NCI-H2196 (cell line): ENCODE data around the gene SLC7A6OS.
A peak's percentile ranks its signal among the peaks of the same experiment; 100 is the strongest.

Experiments used
- DNase-seq: peaks from one replicate; lab custom pipeline; 2025; ENCODE audit not compliant: unreplicated experiment; lab: John Stamatoyannopoulos, UW

Gene SLC7A6OS

GRCh38 chr16:68257906-68258800 lies 52.6 kb downstream of the SLC7A6OS start:
- DNase-seq = peak; percentile 18

- DNase-seq = peak; percentile 72
These were observed 53.4 kb downstream of the SLC7A6OS start for GRCh38 chr16:68257251-68257905.

GRCh38 chr16:68255712-68256111 lies 55.0 kb downstream of the SLC7A6OS start:
- DNase-seq = no peak

GRCh38 chr16:68253721-68254120 lies 57.0 kb downstream of the SLC7A6OS start:
- DNase-seq = no peak

GRCh38 chr16:68252383-68252782 lies 58.4 kb downstream of the SLC7A6OS start:
- no peak for DNase-seq

GRCh38 chr16:68251832-68252231 lies 58.9 kb downstream of the SLC7A6OS start:
- no peak for DNase-seq

GRCh38 chr16:68250951-68251350 lies 59.8 kb downstream of the SLC7A6OS start:
- DNase-seq = no peak

GRCh38 chr16:68249371-68249770 lies 61.4 kb downstream of the SLC7A6OS start:
- DNase-seq = no peak
